Karpas-422 (cell line): ENCODE data around the gene CHD1L. TPM values are rescaled to one million over a fixed set of nuclear protein-coding genes. Genes with fewer than 3 reads are reported as not detected.
"Not testable (repeated sequence)": the region's sequence is repeated elsewhere in the genome, so short reads cannot be mapped to it uniquely, and the experiment has no call there.

Experiments
- DNase-seq: peaks from one replicate; pipeline ENCODE4 v3.0.0-alpha.2; 2015
- H2AFZ ChIP-seq: fragments of 200-600 bp; sonication (generic); 2 replicates; pipeline ENCODE4 v1.6.1; 2014; ENCODE audit warnings: antibody characterized with exemption, low read length, mixed read lengths
- H3K27ac ChIP-seq: fragments of 200-600 bp; sonication (generic); 2 replicates; pipeline ENCODE4 v1.5.1; 2014; ENCODE audit warnings: mild to moderate bottlenecking, low read length, moderate library complexity
- H3K27me3 ChIP-seq: fragments of 200-600 bp; sonication (generic); 2 replicates; pipeline ENCODE4 v1.6.1; 2014; ENCODE audit warnings: low read length, mixed read lengths
- H3K36me3 ChIP-seq: fragments of 200-600 bp; sonication (generic); 2 replicates; pipeline ENCODE4 v1.6.1; 2014; ENCODE audit warnings: low read length, mixed read lengths; ENCODE audit not compliant: insufficient read depth
- H3K4me1 ChIP-seq: fragments of 200-600 bp; sonication (generic); 2 replicates; pipeline ENCODE4 v1.6.1; 2014; ENCODE audit warnings: mild to moderate bottlenecking, low read length, mixed read lengths
- H3K4me2 ChIP-seq: fragments of 200-600 bp; sonication (generic); 2 replicates; pipeline ENCODE4 v1.6.1; 2014; ENCODE audit warnings: low read length, low read depth, mild to moderate bottlenecking; ENCODE audit not compliant: poor library complexity, severe bottlenecking
- H3K4me3 ChIP-seq: fragments of 200-600 bp; sonication (generic); 2 replicates; pipeline ENCODE4 v1.5.1; 2014; ENCODE audit warnings: mild to moderate bottlenecking, antibody characterized with exemption, low read length, mixed read lengths
- H3K79me2 ChIP-seq: fragments of 200-600 bp; sonication (generic); 2 replicates; pipeline ENCODE4 v1.6.1; 2014; ENCODE audit warnings: mild to moderate bottlenecking, low read length, mixed read lengths
- H3K9ac ChIP-seq: fragments of 200-600 bp; sonication (generic); 2 replicates; pipeline ENCODE4 v1.6.0; 2014; ENCODE audit warnings: low read length
- H3K9me2 ChIP-seq: fragments of 200-600 bp; sonication (generic), shearing (Covaris generic); replicated peaks from 2 replicates; pipeline ENCODE4 v1.6.0; 2014; ENCODE audit warnings: mild to moderate bottlenecking, low read length, moderate library complexity; ENCODE audit not compliant: insufficient read depth
- H3K9me3 ChIP-seq: fragments of 300-700, 200-600 bp; sonication (generic); 2 replicates; pipeline ENCODE4 v1.6.1; 2014; ENCODE audit warnings: low read length, mixed read lengths
- H4K20me1 ChIP-seq: fragments of 200-600 bp; sonication (generic); 2 replicates; pipeline ENCODE4 v1.6.1; 2014; ENCODE audit warnings: mild to moderate bottlenecking, antibody characterized with exemption, low read length, low read depth; ENCODE audit not compliant: insufficient read depth
- total RNA-seq: library from RNA; depleted of rRNA; stranded (reverse); fragments of >200 nt; shearing (Covaris generic); gene quantifications from 2 replicates; pipeline ENCODE4 v1.2.3, GENCODE V29; 2014; ENCODE audit warnings: low replicate concordance

CHD1L gene
- total RNA-seq, 1 experiment from 2014 or later: 40.1 TPM

GRCh38 chr1:147217141-147217540 is 25.3 kb upstream of the CHD1L start:
- H3K36me3 ChIP-seq: no peaks in the 10 kb centered on the region
- no peaks in the 10 kb centered on the region for H3K9me3 ChIP-seq
- H3K4me3 ChIP-seq: no peak overlapping the region
- no peaks in the 10 kb centered on the region for H3K4me1 ChIP-seq
- no peaks in the 10 kb centered on the region for H3K27me3 ChIP-seq
- H3K9ac ChIP-seq: no peak overlapping the region
- H3K79me2 ChIP-seq: no peaks in the 10 kb centered on the region
- no peaks in the 10 kb centered on the region for H4K20me1 ChIP-seq
- H3K27ac ChIP-seq: no peak overlapping the region
- no peak for DNase-seq
- H3K4me2 ChIP-seq: no peak overlapping the region
- no peak overlapping the region for H2AFZ ChIP-seq
- H3K9me2 ChIP-seq: no peaks in the 10 kb centered on the region

GRCh38 chr1:147218606-147219005 is 23.9 kb upstream of the CHD1L start:
- Histone ChIP-seq H3K79me2 (no peaks in the 10 kb centered on the region), H3K9me2 (no peaks in the 10 kb centered on the region), H3K36me3 (no peaks in the 10 kb centered on the region), H3K4me2 (no peak overlapping the region), H3K9ac (no peak overlapping the region), H4K20me1 (no peaks in the 10 kb centered on the region), H3K4me3 (no peak overlapping the region), H3K27ac (no peak overlapping the region), H3K27me3 (no peaks in the 10 kb centered on the region), H2AFZ (no peak overlapping the region), H3K9me3 (no peaks in the 10 kb centered on the region), H3K4me1 (no peaks in the 10 kb centered on the region)
- no peak for DNase-seq

GRCh38 chr1:147223740-147224615 is 18.5 kb upstream of the CHD1L start:
- Histone ChIP-seq H3K27me3 (no peaks in the 10 kb centered on the region), H3K4me1 (peaks cover 14% of the 10 kb centered on the region), H3K9me2 (no peaks in the 10 kb centered on the region), H4K20me1 (no peaks in the 10 kb centered on the region), H3K4me2 (no peak overlapping the region), H3K9me3 (no peaks in the 10 kb centered on the region), H3K36me3 (no peaks in the 10 kb centered on the region), H3K9ac (no peak overlapping the region), H2AFZ (no peak overlapping the region), H3K79me2 (no peaks in the 10 kb centered on the region), H3K4me3 (no peak overlapping the region), H3K27ac (no peak overlapping the region)
- no peak for DNase-seq

GRCh38 chr1:147225193-147225730 is 17.2 kb upstream of the CHD1L start, which contains the start of gene FMO5:
TSS of gene FMO5 (minus strand) at chr1:147225339. CDS start at chr1:147225029, 310 bp downstream.
- no peaks in the 10 kb centered on the region for H3K9me2 ChIP-seq
- H3K9ac ChIP-seq: peak within 1 kb of the TSS; percentile 66
- H3K27ac ChIP-seq: no peak within 1 kb of the TSS
- peak within 1 kb of the TSS; percentile 89 for H3K4me2 ChIP-seq
- H3K4me1 ChIP-seq: peaks cover 14% of the 10 kb centered on the region
- peak within 1 kb of the TSS; percentile 98 for H2AFZ ChIP-seq
- no peaks in the 10 kb centered on the region for H3K36me3 ChIP-seq
- no peaks in the 10 kb centered on the region for H3K9me3 ChIP-seq
- H3K79me2 ChIP-seq: no peaks in the 10 kb centered on the region
- no peaks in the 10 kb centered on the region for H3K27me3 ChIP-seq
- no peaks in the 10 kb centered on the region for H4K20me1 ChIP-seq
- peak within 1 kb of the TSS; percentile 71 for H3K4me3 ChIP-seq
- peak; percentile 70 for DNase-seq

GRCh38 chr1:147231032-147231431 is 11.5 kb upstream of the CHD1L start:
- H4K20me1 ChIP-seq, H3K4me1 ChIP-seq, H3K9ac ChIP-seq, H3K4me3 ChIP-seq, DNase-seq, H3K27ac ChIP-seq, H3K9me3 ChIP-seq, H3K9me2 ChIP-seq, H3K27me3 ChIP-seq, H3K4me2 ChIP-seq, H2AFZ ChIP-seq, H3K36me3 ChIP-seq, H3K79me2 ChIP-seq: not testable (repeated sequence)

GRCh38 chr1:147233903-147234302 is 8.6 kb upstream of the CHD1L start:
- H3K4me3 ChIP-seq, H3K27ac ChIP-seq, H3K9me2 ChIP-seq, H4K20me1 ChIP-seq, H2AFZ ChIP-seq, H3K79me2 ChIP-seq, H3K36me3 ChIP-seq, H3K9ac ChIP-seq, H3K9me3 ChIP-seq, H3K4me2 ChIP-seq, H3K27me3 ChIP-seq, DNase-seq, H3K4me1 ChIP-seq: not testable (repeated sequence)

GRCh38 chr1:147235822-147236221 is 6.7 kb upstream of the CHD1L start:
- no peak for DNase-seq
- H3K9ac ChIP-seq: no peak overlapping the region
- H3K4me3 ChIP-seq: no peak overlapping the region
- no peak overlapping the region for H2AFZ ChIP-seq
- H3K9me2 ChIP-seq: no peaks in the 10 kb centered on the region
- H3K79me2 ChIP-seq: no peaks in the 10 kb centered on the region
- no peak overlapping the region for H3K4me2 ChIP-seq
- no peaks in the 10 kb centered on the region for H3K4me1 ChIP-seq
- H3K27me3 ChIP-seq: no peaks in the 10 kb centered on the region
- H3K9me3 ChIP-seq: no peaks in the 10 kb centered on the region
- H3K36me3 ChIP-seq: no peaks in the 10 kb centered on the region
- H4K20me1 ChIP-seq: no peaks in the 10 kb centered on the region
- no peak overlapping the region for H3K27ac ChIP-seq

GRCh38 chr1:147236448-147236847 is 6.0 kb upstream of the CHD1L start:
- Histone ChIP-seq H4K20me1 (no peaks in the 10 kb centered on the region), H2AFZ (no peak overlapping the region), H3K4me2 (no peak overlapping the region), H3K36me3 (no peaks in the 10 kb centered on the region), H3K4me1 (peaks cover under 1% of the 10 kb centered on the region; the same call in 1 of the 2 replicates), H3K9me2 (no peaks in the 10 kb centered on the region), H3K9me3 (no peaks in the 10 kb centered on the region), H3K4me3 (no peak overlapping the region), H3K9ac (no peak overlapping the region), H3K27ac (no peak overlapping the region), H3K27me3 (no peaks in the 10 kb centered on the region), H3K79me2 (no peaks in the 10 kb centered on the region)
- DNase-seq: no peak
